ACHN (cell line): ENCODE measurements around the gene CFAP77.

Source experiments
- DNase-seq: peaks from one replicate; pipeline ENCODE4 v3.0.0-alpha.2; 2015
- in situ Hi-C: cut with HindIII; loops from 2 replicates; pipeline ENCODE4 v1.10.0; 2017; ENCODE audit warnings: low sequenced_read_pairs, low pct_ligation_motif_present, low pct_unique_long_range_greater_than_20kb

CFAP77 gene

GRCh38 chr9:132505991-132506655 is 96.1 kb downstream of the CFAP77 start:
- DNase-seq, result no peak
- in situ Hi-C loops, result no loop called here

GRCh38 chr9:132506977-132507669 is 97.1 kb downstream of the CFAP77 start:
- no peak for DNase-seq
- in situ Hi-C loops, result no loop called here

DNA sequence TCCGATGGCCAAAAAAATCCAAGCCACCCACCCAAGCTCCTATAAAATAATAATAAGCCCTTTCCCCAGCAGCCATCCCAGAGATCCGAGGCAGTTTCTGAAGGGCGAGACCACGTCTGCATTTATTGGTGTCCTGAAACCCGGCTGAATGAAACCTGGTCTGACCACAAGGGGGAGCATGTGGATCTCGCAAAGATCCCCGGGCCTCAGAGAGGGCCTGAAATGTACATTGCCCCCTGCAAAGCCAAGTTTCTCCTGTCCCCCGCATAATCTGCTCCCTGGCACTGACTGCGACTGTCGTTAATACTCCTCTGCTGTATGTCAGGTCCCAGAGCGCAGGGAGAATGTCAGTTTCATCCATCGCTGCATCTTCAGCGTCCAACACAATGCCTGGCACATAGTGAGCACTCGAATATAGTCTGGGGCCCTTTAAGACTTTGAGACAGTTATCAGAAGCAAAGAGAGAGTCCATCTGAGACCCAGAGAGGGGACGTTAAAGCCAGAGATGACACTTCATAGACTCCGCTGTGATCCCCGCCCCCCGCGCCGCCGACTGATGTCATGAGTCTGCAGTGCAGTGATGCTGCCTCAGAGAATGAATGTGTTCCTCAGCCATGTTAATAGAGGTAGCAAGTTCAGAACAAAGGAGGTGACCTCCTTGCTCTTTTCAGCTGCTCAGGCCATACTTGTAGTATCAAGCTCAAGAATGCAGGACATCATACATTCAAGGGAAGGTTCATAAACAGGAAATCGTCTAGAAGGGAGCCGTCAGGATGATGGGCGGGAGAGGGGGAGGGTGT is 97.9 kb downstream of the CFAP77 start:
- in situ Hi-C loops, result no loop called here
- peak; percentile 54 for DNase-seq

- in situ Hi-C loops, result no loop called here
- DNase-seq, result no peak
Observed at GRCh38 chr9:132509928-132510874, 100.2 kb downstream of the CFAP77 start.

DNA sequence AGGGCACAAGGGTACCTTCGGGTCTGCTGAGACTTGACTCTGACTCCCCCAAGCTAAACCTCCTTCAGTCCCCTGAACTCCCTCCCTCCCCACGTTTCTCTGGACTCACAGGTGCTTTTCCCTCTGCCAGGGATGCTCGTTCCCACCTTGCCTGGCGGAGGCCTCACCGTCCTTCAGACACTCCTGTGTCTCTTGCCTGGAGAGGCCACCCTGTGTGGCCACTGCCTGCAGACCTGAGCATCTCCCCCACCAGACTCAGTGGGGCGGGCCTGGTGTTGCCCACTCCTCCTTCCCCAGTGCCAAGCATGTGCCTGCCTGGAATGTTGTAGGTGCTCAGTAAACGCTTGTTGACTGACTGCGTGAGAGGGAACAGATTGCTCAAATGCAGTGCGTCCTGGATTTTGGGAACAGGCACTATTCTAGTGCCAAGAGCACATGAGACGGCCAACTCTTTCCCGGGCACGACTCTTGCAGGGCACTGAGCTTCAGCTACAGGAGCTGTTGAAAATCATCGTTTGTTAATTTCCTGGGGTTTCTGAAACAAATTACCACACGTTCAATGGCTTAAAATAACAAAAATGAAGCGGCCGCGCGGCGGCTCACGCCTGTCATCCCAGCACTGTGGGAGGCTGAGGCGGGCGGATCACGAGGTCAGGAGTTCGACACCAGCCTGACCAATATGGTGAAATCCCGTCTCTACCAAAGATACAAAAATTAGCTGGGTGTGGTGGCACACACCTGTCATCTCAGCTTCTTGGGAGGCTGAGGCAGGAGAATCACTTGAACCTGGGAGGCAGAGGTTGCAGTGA is 101.4 kb downstream of the CFAP77 start:
- in situ Hi-C loops, result no loop called here
- DNase-seq, result no peak

DNA sequence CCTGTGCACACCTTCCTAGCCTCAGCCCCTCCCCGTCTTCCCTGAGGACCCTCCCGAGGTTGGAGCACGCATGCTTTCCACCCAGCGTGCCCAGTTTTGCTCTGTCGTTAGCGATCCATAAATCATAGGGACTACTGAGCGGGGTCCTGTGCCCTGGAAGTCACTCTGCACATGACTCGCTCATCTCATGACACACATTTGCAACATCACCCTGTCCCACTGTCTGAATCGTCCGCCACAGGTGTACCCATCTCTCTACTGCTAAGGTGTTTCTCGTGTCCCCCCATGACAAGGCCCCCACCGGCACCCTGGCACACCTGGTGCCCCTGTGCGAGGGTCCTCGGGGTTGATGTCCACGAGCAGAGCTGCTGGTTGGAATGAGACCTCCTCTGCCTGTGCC is 103.4 kb downstream of the CFAP77 start:
- no peak for DNase-seq
- in situ Hi-C loops, result no loop called here

GRCh38 chr9:132514011-132514744 is 104.2 kb downstream of the CFAP77 start:
- in situ Hi-C loops, result no loop called here
- no peak for DNase-seq

- in situ Hi-C loops, result no loop called here
Observed at GRCh38 chr9:132514821-132515220, 104.8 kb downstream of the CFAP77 start.

GRCh38 chr9:132516301-132516700 is 106.3 kb downstream of the CFAP77 start:
- no peak for DNase-seq
- in situ Hi-C loops, result no loop called here

More at GRCh38 chr9:132514821-132515220, 104.8 kb downstream of the CFAP77 start:
- no peak for DNase-seq

DNA sequence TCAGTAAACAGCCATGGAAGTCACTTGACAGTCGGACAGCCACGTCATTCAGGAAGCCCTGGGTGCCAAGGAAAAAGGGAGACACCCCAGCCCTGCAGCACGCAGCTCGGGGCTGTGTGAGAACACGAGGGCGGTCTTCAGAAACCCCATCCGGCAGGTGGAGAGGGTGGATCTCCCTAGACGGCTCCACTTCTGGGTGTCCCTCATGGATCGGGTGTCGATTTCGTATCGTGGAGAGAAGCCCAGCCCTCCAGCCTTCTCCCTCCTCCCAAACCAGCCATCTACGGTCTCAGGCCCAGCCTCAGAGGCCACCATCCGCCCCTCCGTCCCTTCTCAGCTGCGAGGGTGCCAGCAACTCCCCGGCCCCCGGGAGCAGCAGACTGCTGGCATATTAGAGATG is 106.9 kb downstream of the CFAP77 start:
- in situ Hi-C loops, result no loop called here
- DNase-seq, result no peak

DNA sequence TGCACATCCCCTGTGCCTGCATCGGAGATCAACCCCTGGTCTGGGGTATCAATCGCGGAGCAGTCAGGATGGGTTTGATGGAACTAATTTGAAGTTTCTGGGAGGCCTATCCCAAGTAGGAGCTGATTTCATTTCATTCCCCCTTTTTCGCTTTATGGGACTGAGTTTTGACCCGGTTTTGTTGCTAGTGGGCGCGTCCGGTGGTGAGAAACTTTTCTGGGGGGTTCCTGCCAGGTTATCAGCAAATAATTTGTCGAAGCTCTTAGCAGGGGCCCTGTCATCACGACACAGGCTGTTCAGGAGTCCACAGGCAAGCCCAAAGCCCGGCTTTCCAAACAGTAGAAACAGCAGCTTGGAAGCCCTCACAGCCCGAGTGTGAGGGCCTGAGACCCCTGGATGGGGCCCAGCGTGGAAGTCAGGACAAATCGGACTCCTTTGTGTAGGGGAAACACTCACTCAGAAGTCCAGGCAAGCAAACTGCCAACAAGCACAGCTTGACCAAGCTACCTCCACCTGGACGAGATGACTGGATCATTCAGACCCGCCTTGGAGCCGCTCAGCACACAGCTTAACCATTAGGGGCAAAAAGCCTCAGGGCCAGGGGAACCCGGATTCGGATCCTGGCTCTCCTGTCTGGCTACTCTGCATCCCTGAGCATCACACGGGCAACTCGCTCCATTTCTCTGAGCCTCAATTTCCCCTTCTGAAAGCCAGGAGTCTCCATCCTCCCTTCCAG is 108.0 kb downstream of the CFAP77 start:
- DNase-seq, result no peak
- in situ Hi-C loops, result no loop called here

GRCh38 chr9:132518626-132519025 is 108.6 kb downstream of the CFAP77 start:
- no peak for DNase-seq
- in situ Hi-C loops, result no loop called here

GRCh38 chr9:132519033-132519432 is 109.0 kb downstream of the CFAP77 start:
- no peak for DNase-seq
- in situ Hi-C loops, result no loop called here

DNA sequence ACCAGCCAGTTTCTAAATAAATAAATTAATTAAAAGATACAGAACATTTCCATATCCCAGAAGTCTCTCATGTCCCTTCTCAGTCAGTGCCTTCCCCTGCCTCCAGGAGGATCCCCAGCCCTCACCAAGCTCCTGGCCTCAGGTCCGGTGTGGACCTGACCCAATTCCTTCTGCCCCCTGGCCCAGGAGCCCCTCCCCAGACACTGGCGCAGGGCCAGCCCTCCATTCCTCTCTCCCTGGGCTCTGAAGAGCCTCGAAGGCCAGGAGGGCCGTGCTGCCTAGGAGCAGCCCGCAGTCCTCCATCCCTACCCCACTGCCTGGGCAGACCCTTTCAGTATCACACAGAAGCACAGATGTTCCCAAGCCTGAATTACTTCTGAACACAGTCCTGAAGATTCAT is 110.6 kb downstream of the CFAP77 start:
- in situ Hi-C loops, result no loop called here
- DNase-seq, result no peak

DNA sequence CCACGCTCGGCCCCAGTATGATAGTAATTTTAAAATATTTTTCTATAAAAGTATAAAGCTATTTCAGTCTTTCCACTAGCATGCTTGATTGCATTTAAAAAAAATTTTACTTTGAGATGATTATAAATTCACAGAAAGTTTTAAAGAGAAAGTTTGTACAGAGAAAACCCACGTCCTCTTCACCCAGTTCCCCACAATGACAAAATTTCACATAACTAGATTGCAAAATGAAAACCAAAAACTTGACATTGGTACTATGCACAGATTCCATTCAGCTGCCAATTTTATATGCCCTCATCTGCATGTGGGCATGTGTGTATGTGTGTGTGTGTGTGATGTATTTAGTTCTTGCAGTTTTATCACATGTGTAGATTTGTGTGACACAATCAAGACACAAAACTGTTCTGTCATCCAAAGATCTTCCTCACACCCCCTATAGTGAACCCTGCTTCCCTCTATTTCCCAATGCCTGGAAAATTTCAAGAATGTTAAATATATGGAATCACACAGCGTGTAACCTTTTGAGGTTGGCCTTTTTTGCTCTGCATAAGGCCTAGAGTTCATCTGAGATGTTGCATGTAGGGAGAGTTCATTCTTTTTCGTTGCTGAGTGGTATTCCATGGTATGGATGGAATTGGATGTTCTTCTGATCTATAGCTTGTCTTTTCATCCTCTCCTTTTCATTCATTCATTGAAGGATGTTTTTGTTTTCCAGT is 115.5 kb downstream of the CFAP77 start:
- DNase-seq, result no peak
- in situ Hi-C loops, result no loop called here

DNA sequence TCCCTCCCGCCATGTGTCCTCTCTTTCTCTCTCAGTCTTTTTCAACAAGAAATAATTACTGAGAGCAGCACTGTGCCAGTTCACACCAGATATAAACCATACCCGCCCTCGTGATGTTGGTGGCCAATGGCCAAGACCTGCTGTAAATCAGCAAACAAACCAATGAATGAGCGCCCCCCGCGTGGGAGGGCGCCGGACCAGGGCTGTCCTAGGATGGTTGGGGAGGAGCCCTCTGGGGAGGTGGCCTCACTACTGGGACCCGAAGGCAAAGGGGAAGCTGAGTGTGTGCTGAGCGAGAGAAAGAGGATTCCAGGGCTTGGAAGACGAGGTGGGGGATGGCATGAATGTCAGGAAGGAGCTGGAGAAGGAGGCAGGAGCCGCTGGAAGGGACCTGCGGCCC is 121.2 kb downstream of the CFAP77 start:
- in situ Hi-C loops, result no loop called here

More for the DNA sequence above, 121.2 kb downstream of the CFAP77 start:
- DNase-seq, result no peak
